GM18502 (cell line): ENCODE results near the gene GRIK3.
"Not testable (repeated sequence)": the region's sequence is repeated elsewhere in the genome, so short reads cannot be mapped to it uniquely, and the experiment has no call there.

Experiments
- ATAC-seq: cut with Tn5 transposase; IDR thresholded peaks from one replicate; pipeline ENCODE4 v1.9.1; 2021; ENCODE audit warnings: mild to moderate bottlenecking; ENCODE audit not compliant: unreplicated experiment, poor library complexity

GRIK3 gene

GRCh38 chr1:36913484-36914060 is 120.7 kb downstream of the GRIK3 start:
- ATAC-seq, result no peak

DNA sequence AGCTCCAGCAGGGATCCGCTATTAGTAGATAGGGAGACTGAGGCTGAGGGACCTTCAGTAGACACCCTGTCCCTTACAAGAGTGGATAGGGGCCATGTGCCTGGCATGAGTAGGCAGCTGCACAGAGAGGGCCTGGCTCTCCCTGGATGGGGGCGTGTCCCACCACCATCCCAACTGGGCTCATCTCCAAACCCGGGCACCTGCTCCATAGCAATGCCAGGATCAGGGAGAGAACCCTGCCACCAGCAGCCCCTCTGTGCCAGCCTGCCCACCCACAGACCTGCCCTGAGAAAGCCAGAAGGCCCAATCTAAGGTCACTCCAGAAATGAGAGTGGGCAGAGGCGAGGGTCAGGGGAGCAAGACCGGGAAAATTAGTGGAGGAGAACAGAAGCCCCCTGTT is 121.3 kb downstream of the GRIK3 start:
- ATAC-seq, result no peak

DNA sequence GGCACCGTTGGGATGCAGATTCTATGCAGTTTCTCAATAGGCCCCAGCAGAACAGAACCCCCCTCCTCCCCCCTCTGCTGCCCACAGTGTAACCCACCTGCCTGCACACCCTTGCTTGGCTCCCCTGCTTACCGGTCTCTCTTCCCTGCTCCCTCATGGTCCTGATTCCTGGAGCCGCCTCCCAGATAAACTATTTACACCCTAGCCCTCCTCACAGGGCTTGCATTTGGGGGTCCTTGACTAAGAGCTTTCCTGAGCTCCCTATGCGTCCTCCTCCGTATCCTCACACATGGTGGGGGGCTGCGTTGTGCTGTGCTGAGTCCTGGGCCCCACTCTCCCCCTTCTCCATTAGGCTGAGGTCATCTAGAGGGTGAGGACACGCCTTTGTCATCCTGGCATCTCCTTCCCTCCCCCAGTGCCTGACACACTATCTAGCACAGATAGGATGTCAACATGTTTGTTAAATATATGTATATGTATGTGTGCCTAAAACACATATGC is 121.9 kb downstream of the GRIK3 start:
- no peak for ATAC-seq

GRCh38 chr1:36911561-36912364 is 122.6 kb downstream of the GRIK3 start:
- ATAC-seq, result no peak

GRCh38 chr1:36910886-36911540 is 123.3 kb downstream of the GRIK3 start:
- ATAC-seq, result no peak

- ATAC-seq, result no peak
Measured at GRCh38 chr1:36909946-36910725, 124.2 kb downstream of the GRIK3 start.

DNA sequence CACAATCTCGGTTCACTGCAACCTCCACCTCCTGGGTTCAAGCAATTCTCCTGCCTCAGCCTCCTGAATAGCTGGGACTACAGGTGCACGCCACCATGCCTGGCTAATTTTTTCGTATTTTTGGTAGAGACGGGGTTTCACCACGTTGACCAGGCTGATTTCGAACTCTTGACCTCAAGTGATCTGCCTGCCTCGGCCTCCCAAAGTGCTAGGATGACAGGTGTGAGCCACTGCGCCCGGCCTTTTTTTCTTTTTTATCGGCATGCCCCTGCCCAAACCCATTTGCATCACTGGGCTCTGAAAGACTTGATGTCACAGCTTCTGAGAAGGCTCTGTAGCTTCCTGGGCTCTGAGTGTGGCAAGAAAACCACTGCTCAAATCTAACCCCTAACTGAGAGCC is 125.0 kb downstream of the GRIK3 start:
- ATAC-seq, result not testable (repeated sequence)

GRCh38 chr1:36908096-36908495 is 126.2 kb downstream of the GRIK3 start:
- no peak for ATAC-seq

DNA sequence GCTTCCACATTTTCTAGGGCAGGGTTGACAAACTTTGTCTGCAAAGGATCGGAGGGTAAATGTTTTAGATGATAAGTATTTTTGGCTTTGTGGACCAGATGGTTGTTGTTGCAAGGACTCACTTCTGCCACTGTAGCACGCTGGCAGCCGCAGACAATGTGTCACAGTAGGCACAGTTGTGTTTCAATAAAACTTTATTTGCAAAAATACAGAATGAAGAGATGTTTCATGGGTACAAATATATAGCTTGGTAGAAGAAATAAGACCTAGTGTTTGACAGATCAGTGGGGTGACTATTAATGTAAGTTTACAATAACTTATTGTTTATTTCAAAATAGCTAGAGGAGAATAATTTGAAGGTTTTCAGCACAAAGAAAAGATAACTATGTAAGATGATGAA is 127.8 kb downstream of the GRIK3 start:
- ATAC-seq, result no peak

GRCh38 chr1:36905941-36906340 is 128.4 kb downstream of the GRIK3 start:
- ATAC-seq, result no peak

DNA sequence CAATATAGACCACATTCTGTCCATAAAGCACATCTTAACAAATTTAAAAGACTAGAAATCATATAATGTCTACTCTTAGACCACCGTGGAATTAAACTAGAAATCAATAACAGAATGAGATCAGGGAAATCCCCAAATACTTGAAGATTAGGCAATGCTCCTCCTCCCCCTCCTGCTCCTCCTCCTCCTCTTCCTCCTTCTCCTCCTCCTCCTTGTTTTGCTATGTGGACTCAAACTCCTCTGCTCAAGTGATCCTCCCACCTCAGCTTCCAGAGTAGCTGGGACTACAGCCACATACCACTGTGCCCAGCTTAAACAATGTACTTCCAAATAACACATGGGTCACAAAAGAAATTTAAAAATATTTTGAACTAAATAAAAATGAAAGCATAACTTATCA is 134.2 kb downstream of the GRIK3 start:
- no peak for ATAC-seq

DNA sequence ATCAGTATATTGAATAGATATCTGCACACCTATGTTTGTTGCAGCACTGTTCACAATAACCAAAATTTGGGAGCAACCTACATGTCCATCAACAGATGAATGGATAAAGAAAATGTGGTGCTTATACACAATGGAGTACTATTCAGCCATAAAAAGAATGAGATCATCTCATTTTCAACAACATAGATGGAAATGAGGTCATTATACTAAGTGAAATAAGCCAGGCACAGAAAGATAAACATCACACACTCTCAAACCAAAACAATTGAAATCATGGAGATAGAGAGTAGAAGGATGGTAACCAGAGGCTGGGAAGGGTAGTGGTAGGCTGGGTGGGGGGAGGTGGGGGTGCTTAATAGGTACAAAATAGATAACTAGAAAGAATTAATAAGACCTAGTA is 136.5 kb downstream of the GRIK3 start:
- not testable (repeated sequence) for ATAC-seq

DNA sequence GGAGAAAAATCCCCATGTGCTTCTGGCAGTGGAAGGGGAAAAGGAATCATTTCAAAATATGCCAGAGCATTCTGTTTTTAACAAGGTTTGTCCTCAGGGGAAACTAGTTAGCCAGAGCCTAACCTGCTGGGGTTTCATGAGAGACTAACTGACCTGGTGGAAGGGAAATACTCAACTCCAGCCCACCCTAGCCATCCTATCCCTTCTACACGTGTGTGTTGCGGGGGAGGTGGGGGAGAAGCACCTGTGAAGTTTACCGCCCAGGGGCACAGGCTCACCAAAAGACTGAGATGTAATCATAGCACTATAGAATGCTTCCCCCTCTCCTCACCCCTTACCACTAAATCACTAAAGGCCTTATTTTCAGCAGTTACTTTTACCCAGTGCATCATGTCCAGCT is 139.5 kb downstream of the GRIK3 start:
- ATAC-seq, result no peak

DNA sequence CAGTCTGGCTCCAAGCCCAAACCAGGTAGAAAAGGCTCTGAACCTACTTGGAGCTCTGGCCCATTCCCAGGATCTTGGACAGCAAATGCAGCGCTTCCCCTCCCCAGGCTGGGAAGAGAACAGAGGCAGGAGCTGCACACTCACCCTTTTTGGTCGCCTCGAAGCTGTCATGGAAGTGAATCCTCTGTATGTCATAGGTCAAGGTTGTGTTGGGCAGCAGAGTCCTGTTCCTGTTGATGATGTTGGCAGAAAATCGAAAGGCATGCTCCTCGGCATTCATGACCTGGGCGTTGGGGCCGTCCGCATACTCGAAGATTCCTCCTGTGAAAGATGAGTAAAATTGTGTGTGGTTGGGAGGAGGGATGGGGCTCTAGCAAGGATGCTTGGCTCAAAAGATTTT is 143.5 kb downstream of the GRIK3 start:
- ATAC-seq, result no peak

DNA sequence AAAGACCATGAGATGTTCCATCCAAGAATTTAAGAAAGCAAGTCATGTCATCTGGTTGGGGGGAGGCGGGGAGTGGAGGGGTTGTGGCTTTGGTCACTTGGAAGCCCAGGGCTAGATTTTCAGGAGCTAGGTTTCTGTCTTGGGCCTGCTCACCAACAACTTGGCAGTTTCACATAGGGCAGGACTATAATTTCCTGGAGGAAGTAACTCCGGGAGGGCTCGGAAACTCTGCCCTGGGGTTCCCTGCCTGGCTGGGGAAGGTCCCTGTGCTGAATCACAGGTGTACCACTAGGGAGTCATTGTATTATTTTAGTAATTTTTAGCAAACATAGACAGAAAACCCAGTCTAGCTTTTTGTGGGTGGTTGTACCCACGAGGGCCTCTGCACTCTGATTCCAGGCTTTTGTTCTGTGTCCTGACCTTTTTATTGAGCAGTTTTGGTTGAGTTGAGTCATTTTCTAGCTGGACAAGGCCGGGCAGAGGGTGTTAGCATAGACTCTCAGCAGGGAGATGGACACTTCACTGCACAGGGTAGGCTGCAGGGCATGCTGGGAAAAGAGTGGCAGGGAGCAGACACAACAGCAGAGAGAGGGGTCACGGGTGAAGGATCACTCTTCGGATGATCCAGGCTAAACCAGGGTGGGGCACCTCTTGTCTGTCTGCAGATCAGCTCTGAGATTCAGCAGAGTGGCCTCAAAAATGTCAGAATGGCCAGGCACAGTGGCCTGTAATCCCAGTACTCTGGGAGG is 144.7 kb downstream of the GRIK3 start:
- ATAC-seq, result no peak

- no peak for ATAC-seq
Measured at GRCh38 chr1:36888811-36889477, 145.4 kb downstream of the GRIK3 start.

DNA sequence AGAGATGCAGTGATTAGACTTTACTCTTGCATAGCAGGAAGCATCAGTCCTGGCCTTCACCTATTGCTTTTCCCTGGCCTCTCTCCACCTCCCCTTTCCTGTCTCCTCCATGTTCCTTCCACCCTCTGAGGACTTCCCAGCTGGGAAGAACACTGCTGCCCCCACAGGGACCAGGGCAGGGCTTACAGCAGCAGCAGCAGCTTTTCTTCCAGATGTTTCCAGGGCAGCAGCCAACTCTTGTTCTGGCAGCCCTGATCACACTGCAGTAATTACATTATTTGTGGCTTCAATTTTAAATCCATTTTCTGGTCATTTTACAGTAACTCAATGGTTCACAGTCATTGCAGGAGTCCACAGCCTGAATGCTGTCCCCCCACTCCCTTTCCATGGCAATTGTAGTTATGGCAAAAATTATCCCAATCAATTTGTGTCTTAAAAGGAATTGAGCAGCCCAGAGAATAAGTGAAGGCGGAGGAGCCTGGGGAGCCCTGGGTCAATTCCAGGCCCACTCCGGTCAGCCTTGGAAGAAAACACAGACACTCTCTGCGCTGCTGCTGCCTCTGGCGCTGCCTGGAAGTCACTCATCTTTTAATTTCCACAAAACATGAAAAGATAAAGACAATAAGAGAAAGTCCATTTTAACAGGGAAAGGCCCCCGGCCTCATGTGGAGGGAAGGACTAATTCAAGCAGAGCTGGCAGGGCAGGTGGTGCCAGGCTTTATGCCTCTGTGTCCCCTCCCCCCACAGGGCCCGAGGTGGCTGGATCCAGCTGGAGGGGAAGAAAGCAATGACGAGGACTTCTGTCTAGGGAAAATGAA is 148.6 kb downstream of the GRIK3 start:
- ATAC-seq, result no peak

DNA sequence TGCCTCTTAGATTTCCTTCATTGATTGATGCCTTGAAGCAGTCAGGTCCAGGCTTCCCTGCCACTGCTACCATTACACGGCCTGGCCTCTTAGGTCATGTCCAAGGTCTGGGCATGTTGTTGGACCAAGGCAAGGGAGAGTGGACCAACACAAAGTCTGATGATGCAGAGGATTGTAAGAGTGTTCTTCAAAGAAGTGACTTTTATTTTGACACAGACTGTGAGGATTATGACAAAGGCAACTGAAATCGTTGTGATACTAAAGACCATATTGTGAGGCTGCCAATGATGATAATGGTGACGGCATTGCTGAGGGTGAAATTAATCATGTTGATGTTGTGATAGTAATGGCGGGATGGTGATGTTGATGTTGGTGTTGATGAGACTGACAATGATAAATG is 149.5 kb downstream of the GRIK3 start:
- no peak for ATAC-seq
